Measurements from ENCODE around the gene RBM18. TPM values are rescaled to one million over a fixed set of nuclear protein-coding genes. Genes with fewer than 3 reads are reported as not detected.

RBM18 gene
- total RNA-seq, 4 donors from 2014 or later, result 10.2 to 15.8 (median 11.9) TPM

DNA sequence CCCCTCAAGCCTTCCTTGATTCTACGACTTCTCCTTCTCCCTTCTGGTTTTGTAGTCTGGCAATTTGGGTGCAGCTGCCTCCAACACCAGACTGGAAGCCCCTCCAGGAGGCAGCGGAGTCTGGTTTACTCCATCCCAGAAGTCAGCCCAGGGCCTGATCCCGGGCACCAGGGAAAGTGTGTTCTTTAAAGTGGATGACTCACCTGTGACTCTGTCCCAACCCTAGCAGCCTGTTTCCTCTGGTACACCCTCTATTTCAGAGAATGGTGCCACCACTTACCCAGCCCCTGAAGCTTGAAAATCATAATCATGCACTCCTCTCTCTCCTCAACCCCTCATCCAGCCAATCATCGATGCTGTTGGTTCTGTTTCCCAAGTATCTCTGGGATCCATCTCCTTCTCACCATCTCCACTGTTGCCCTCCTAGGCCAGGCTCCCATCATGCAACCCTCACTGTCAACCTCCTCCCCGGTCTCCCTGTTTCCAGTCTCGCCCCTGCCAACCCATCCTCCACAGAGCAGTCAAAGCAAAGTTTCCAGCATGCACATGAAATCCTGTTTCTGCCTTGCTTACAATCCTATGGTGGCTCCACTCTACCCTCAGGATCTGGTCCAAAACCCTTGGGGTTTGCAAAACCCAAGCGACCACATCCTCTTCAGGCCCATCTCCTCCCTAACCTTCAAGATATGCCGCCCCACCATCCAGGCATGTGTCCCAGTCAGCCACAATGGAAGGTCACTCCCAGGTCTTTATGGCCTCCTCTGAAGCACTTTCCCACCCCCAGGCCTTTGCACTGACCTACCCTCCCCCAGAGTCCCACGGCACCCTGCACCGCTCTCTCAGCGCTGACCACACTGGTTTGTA is 46.3 kb downstream of the RBM18 start:
- no peaks in the 10 kb centered on the region for H3K9me3 ChIP-seq
- no peak for DNase-seq (ENCODE audit: low spot score in 2 of 2)
- peaks cover 96% of the 10 kb centered on the region for H3K27me3 ChIP-seq
- WGBS, result 51% methylated on average over 11 of the region's 11 CpGs
- H3K27ac ChIP-seq, result no peak overlapping the region
- peaks cover 48% of the 10 kb centered on the region for H3K4me1 ChIP-seq
- TF ChIP-seq, protein P1, sequence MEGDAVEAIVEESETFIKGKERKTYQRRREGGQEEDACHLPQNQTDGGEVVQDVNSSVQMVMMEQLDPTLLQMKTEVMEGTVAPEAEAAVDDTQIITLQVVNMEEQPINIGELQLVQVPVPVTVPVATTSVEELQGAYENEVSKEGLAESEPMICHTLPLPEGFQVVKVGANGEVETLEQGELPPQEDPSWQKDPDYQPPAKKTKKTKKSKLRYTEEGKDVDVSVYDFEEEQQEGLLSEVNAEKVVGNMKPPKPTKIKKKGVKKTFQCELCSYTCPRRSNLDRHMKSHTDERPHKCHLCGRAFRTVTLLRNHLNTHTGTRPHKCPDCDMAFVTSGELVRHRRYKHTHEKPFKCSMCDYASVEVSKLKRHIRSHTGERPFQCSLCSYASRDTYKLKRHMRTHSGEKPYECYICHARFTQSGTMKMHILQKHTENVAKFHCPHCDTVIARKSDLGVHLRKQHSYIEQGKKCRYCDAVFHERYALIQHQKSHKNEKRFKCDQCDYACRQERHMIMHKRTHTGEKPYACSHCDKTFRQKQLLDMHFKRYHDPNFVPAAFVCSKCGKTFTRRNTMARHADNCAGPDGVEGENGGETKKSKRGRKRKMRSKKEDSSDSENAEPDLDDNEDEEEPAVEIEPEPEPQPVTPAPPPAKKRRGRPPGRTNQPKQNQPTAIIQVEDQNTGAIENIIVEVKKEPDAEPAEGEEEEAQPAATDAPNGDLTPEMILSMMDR (IDR thresholded peaks at IDR 0.05), result no peak
- TF ChIP-seq POLR2A (IDR thresholded peaks at IDR 0.05), result no peak
- no peak for TF ChIP-seq EP300 (IDR thresholded peaks at IDR 0.05)
- no peak for TF ChIP-seq POLR2AphosphoS5 (IDR thresholded peaks at IDR 0.05)
- H3K36me3 ChIP-seq, result no peaks in the 10 kb centered on the region
- H3K4me3 ChIP-seq, result peak overlapping the region; percentile 33

DNA sequence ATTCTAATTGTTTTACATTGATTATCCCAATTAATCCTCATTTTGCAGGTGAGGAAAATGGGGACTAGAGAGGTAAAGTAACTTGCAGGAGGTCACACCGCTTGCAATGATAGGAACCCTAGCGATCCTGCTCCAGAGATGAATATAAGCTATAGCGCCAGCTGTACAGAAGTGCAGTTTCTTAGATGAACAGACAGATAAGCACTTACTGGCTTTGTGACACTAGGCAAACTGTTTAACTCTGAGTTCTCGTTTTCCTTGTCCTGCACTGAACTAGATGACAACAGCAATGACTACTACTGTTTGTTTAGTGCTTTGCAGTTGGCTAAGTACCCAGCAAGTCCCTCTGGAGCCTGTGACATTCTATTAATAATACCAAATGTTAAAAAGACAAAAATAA is 47.0 kb downstream of the RBM18 start:
- no peak for DNase-seq (ENCODE audit: low spot score in 2 of 2)
- Histone ChIP-seq H3K9me3 (no peaks in the 10 kb centered on the region), H3K27ac (no peak overlapping the region), H3K4me1 (peaks cover 45% of the 10 kb centered on the region), H3K36me3 (no peaks in the 10 kb centered on the region), H3K4me3 (no peak overlapping the region), H3K27me3 (peaks cover 96% of the 10 kb centered on the region)
- TF ChIP-seq, protein P1 (IDR thresholded peaks at IDR 0.05), result no peak
- TF ChIP-seq POLR2A (IDR thresholded peaks at IDR 0.05) (no peak), EP300 (IDR thresholded peaks at IDR 0.05) (no peak), POLR2AphosphoS5 (IDR thresholded peaks at IDR 0.05) (no peak)
- 49% methylated on average over 4 of the region's 4 CpGs for WGBS

DNA sequence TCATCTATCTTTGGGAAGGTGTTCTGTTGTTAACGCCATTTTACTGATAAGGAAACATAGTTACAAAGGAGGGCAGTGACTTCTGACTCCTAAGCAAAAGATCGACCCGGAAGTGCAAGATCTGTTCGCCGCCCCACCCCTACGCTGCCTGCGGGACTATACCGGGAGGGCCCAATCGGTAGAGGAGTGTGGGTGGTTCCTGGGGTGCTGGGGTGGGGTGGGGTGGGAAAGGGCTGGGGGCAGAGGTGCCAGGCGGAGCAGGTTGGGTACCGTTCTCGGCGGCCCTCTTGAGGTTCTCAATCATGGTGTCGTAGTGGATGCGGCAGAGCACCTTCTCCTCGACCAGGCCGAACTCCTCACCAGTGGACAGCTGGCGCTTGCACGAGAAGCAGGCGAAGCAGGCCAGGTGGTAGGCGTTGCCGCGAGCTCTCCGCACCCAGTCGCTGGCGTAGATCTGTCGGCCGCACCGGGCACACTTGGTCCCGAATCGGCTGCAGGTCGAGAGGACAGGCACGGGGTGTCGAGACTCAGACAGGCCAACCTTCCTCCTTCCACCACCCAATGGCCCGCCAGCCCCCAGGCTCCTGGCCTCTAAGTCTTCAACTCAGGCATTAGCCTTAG is 47.7 kb downstream of the RBM18 start:
- Histone ChIP-seq H3K27me3 (peaks cover 95% of the 10 kb centered on the region), H3K36me3 (no peaks in the 10 kb centered on the region), H3K9me3 (no peaks in the 10 kb centered on the region), H3K27ac (no peak overlapping the region), H3K4me3 (no peak overlapping the region), H3K4me1 (peaks cover 43% of the 10 kb centered on the region)
- no peak for TF ChIP-seq EP300 (IDR thresholded peaks at IDR 0.05)
- TF ChIP-seq POLR2A (IDR thresholded peaks at IDR 0.05), result no peak
- TF ChIP-seq, protein P1 (IDR thresholded peaks at IDR 0.05), result no peak
- TF ChIP-seq POLR2AphosphoS5 (IDR thresholded peaks at IDR 0.05), result no peak
- no peak for DNase-seq (ENCODE audit: low spot score in 2 of 2)
- WGBS, result 58% methylated on average over 33 of the region's 35 CpGs

DNA sequence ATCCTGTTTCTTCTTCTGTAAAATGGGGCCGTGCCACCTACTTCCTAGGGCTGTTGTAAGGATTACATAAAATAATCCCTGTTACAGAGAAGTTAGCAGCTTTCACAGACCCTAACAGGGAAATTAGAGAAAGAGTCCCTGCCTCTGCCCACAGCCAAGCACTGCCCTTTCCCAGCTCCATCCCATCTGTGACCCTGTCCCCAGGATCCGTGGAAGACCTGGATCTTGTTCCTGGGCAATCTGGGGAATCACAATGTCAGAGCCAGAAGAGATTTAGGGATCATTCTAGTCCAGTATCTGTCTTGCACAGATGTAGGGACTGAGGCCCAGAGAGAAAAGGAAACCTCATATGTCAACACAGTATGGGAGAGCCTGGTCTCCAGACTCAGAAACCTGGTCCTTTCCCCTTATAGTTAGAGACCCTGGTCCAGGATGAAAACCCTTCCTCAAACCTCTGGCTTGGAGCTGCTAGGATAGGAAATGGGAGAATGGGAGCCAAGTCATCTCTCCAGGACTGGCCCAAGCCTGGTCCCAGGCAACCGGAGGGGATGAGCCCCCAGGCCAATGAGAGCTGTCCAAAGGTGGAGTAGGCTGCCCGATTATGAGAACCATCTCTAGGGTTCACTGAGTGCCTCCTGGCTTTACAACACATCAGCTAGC is 48.4 kb downstream of the RBM18 start:
- WGBS, result 83% methylated on average over 4 of the region's 4 CpGs
- no peak for DNase-seq (ENCODE audit: low spot score in 2 of 2)
- H3K9me3 ChIP-seq, result no peaks in the 10 kb centered on the region
- peaks cover 95% of the 10 kb centered on the region for H3K27me3 ChIP-seq
- no peak for TF ChIP-seq POLR2AphosphoS5 (IDR thresholded peaks at IDR 0.05)
- no peak overlapping the region for H3K27ac ChIP-seq
- peaks cover 43% of the 10 kb centered on the region for H3K4me1 ChIP-seq
- no peaks in the 10 kb centered on the region for H3K36me3 ChIP-seq
- no peak overlapping the region for H3K4me3 ChIP-seq

DNA sequence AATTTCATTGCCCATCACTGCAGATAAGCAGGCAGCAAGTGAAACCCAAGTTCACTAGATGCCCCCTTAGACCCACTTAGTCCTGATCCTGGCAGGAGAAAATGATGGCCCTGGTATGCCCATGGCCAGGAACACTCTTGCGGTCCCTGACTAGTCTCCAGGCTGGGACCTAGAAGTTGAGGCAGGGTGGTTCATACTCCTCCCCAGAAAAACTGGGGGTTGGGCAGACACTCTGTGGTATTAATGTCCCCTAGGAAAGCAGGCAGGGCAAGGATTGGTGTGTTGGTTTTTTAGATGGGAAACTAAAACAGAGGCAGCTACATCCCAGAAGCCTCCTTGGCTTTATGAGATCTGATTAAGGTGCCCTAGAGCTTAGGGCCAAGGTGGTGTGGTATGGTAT is 49.0 kb downstream of the RBM18 start:
- WGBS, result 100% methylated on average over 1 of the region's 1 CpG
- TF ChIP-seq POLR2AphosphoS5 (IDR thresholded peaks at IDR 0.05) (no peak), EP300 (IDR thresholded peaks at IDR 0.05) (no peak)
- Histone ChIP-seq H3K9me3 (no peaks in the 10 kb centered on the region), H3K27me3 (peaks cover 95% of the 10 kb centered on the region), H3K4me3 (no peak overlapping the region), H3K4me1 (peaks cover 42% of the 10 kb centered on the region), H3K27ac (no peak overlapping the region), H3K36me3 (no peaks in the 10 kb centered on the region)
- no peak for DNase-seq (ENCODE audit: low spot score in 2 of 2)

DNA sequence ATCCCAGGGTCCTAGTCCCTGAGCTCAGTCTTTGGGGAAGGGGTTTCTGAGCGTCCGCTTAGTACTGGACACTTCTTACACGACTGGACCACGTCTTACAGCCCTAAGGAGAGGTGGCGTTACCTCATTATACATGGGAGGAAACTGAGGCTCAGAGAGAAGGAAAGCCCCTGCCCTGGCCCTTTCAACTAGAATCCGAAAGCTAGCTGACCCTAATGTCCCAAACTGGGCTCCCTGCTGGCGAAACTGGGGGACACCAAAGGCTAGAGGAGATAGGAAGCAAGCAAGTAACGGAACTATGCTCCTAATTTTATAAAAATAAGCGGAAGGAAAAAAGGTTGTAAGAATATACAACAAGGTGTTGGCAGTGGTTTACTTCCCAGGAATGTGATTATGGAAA is 50.1 kb downstream of the RBM18 start:
- no peaks in the 10 kb centered on the region for H3K9me3 ChIP-seq
- WGBS, result 51% methylated on average over 9 of the region's 9 CpGs
- no peaks in the 10 kb centered on the region for H3K36me3 ChIP-seq
- peaks cover 31% of the 10 kb centered on the region for H3K4me1 ChIP-seq
- peak in 1 of 2 donors; percentile 18 for DNase-seq (ENCODE audit: low spot score in 2 of 2)
- TF ChIP-seq POLR2A (IDR thresholded peaks at IDR 0.05) (no peak), EP300 (IDR thresholded peaks at IDR 0.05) (no peak), POLR2AphosphoS5 (IDR thresholded peaks at IDR 0.05) (no peak)
- TF ChIP-seq, protein P1 (IDR thresholded peaks at IDR 0.05), result no peak
- H3K27ac ChIP-seq, result no peak overlapping the region
- peak overlapping the region; percentile 51 for H3K4me3 ChIP-seq
- peaks cover 93% of the 10 kb centered on the region for H3K27me3 ChIP-seq
